H7 (cell line): ENCODE measurements around the gene CYB5R4. TPM values are rescaled to one million over a fixed set of nuclear protein-coding genes. Genes with fewer than 3 reads are reported as not detected.

Source experiments
- DNase-seq: peaks from one replicate; pipeline ENCODE4 v3.0.0; 2012
- H3K27me3 ChIP-seq: 2 replicates; pipeline ENCODE4 v1.6.0; 2011; ENCODE audit warnings: mild to moderate bottlenecking, low read length; ENCODE audit not compliant: control insufficient read depth, insufficient read depth
- H3K36me3 ChIP-seq: replicated peaks from 2 replicates; pipeline ENCODE4 v1.5.1; 2011; ENCODE audit warnings: low read length; ENCODE audit not compliant: control insufficient read depth, insufficient read depth
- H3K4me3 ChIP-seq: 2 replicates; pipeline ENCODE4 v1.5.1; 2011; ENCODE audit warnings: low read depth, mild to moderate bottlenecking, control low read depth, low read length, moderate library complexity; ENCODE audit not compliant: insufficient read depth
- total RNA-seq: library from RNA; depleted of rRNA; stranded (reverse); fragments of >200 nt; shearing (Covaris generic); gene quantifications from 2 replicates; pipeline ENCODE4 v1.2.3, GENCODE V29; 2014; rRNA removed

Gene CYB5R4
- total RNA-seq, 1 experiment from 2014 or later = 12.2 TPM

GRCh38 chr6:84007871-84008270 lies 148.4 kb downstream of the CYB5R4 start:
- Histone ChIP-seq H3K27me3 (no peaks in the 10 kb centered on the region), H3K4me3 (no peak overlapping the region), H3K36me3 (no peaks in the 10 kb centered on the region)
- DNase-seq = no peak

GRCh38 chr6:84013354-84013753 lies 153.9 kb downstream of the CYB5R4 start:
- Histone ChIP-seq H3K36me3 (no peaks in the 10 kb centered on the region), H3K27me3 (no peaks in the 10 kb centered on the region), H3K4me3 (no peak overlapping the region)
- DNase-seq = no peak

GRCh38 chr6:84013931-84014330 lies 154.4 kb downstream of the CYB5R4 start:
- no peaks in the 10 kb centered on the region for H3K36me3 ChIP-seq
- no peaks in the 10 kb centered on the region for H3K27me3 ChIP-seq
- H3K4me3 ChIP-seq = no peak overlapping the region
- no peak for DNase-seq

DNA sequence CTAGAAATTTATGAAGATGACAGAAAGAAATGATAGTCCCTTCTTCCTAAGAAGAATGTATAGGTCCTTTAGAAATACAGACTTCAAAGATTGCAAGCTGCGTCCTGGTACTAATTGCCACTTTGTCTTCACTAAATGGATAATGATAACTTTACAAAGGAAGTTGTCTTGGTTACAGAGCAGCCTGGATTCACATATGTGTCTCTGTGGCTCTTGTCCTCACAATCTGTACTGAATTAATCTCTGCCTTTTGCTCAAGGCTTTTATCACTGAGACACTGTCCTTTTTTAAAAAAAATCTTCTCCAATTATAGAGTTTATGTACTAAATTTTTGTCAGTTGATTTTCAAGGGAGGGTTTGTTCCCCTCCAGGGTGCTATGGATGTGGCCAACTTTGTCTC lies 156.5 kb downstream of the CYB5R4 start:
- no peaks in the 10 kb centered on the region for H3K27me3 ChIP-seq
- H3K36me3 ChIP-seq = no peaks in the 10 kb centered on the region
- no peak overlapping the region for H3K4me3 ChIP-seq
- no peak for DNase-seq

Other genes starting within 250 kb of the CYB5R4 start
- 0.45 and 0.67 TPM in 2 replicates for gene SNAP91, start 150.6 kb upstream of the CYB5R4 start, total RNA-seq
- 0.33 and 0.90 TPM in 2 replicates for gene RIPPLY2, start 6.3 kb upstream of the CYB5R4 start, total RNA-seq
- 4.2 and 4.7 TPM in 2 replicates for gene MRAP2, start 174.1 kb downstream of the CYB5R4 start, total RNA-seq